NCI-H69 (cell line): Measurements from ENCODE around the gene LAMA2.
A peak's percentile ranks its signal among the peaks of the same experiment; 100 is the strongest.
"Not testable (repeated sequence)": the region's sequence is repeated elsewhere in the genome, so short reads cannot be mapped to it uniquely, and the experiment has no call there.

ENCODE experiments used
- DNase-seq: peaks from one replicate; lab custom pipeline; 2025; lab: John Stamatoyannopoulos, UW

LAMA2 gene

GRCh38 chr6:129130106-129130505 is 247.2 kb downstream of the LAMA2 start:
- DNase-seq, result no peak

DNA sequence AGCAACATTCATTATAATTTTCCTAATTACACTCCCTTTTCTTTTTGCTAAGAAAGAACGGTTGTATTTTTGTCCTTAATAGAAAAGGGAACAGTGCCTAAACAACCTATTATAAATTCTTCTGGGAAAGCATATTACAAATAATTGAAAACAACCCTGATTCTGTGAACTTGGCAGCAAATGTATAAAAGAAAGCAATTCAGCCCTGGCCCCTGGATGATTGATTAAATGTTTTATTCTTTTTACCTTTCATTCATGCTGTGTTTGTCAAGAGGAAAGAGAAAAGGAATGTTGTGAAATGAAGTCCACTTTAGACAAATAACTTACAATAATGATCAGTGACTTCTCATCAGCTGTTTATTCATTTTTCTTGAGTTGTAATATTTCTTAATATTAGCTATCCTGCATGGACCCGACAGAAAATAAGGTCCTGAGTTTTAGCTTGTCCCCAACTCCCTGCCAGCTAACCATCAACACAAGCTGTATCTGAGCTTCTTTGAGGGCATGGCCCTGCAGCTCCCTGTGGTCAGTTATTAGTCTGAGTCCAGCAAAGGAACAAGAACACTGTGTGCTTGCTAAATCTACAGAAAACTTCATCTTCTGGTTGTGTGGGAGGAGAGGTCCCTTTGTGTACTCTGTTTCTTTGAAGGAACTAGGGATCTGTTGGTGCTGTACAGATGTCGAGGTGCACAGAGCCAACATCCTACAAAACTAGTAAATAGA is 248.2 kb downstream of the LAMA2 start:
- no peak for DNase-seq

GRCh38 chr6:129133770-129134192 is 250.8 kb downstream of the LAMA2 start:
- no peak for DNase-seq

DNA sequence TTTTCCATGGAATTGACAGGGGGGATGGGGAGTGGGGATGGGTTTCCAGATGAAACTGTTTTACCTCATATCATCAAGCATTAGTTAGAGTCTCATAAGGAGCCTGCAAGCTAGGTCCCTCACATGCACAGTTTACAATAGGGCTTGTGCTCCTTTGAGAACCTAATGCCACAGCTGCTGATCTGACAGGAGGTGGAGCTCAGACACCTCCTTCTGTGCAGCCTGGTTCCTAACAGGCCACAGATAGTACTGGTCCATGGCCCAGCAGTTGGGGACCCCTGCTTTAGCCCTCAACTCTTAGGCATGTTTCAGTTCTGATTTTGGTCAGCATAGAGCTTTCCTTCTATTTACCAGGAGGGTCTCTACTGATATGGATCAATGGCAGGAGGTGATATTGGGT is 251.6 kb downstream of the LAMA2 start:
- no peak for DNase-seq

DNA sequence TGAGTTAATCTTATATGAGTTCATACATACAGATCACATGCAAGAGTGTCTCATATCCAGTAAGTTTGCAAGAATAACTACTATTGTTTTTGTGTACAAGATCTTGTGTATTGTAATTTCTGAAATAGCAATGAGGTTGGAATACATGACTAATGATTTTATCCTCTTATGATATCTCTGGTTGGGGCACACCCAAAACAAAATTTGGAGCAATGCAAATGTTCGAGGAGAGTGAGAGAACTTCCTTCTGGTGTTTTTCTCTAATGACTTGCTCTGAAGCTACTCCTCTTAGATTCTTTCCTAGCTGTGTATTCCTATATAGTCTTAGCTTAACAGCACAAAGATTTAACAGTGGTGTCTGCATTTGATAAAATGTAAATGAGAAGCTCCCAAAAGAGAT is 252.5 kb downstream of the LAMA2 start:
- DNase-seq, result no peak

DNA sequence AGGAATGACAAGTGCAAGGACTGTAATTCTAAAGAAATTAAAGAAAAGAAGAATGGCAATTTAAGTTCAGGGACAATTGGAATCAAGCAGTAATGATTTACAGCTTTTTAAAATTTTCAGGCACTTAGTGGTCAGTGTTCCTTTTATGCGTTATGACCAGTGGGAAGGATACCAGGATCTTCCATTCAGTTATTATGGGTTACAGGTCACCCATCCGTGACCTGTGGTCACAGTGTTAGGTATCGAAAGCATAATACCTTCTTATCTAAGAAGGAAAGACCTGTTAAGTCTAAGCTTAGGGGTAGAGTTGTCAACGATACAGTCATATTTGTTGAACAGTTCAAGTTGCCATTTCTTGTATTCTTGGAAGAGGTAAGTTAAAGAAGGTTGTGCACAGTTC is 253.8 kb downstream of the LAMA2 start:
- no peak for DNase-seq

- DNase-seq, result no peak
Measured at GRCh38 chr6:129138739-129139405, 255.9 kb downstream of the LAMA2 start.

- DNase-seq, result no peak
Measured at GRCh38 chr6:129140526-129140925, 257.6 kb downstream of the LAMA2 start.

- DNase-seq, result no peak
Measured at GRCh38 chr6:129141499-129141898, 258.6 kb downstream of the LAMA2 start.

DNA sequence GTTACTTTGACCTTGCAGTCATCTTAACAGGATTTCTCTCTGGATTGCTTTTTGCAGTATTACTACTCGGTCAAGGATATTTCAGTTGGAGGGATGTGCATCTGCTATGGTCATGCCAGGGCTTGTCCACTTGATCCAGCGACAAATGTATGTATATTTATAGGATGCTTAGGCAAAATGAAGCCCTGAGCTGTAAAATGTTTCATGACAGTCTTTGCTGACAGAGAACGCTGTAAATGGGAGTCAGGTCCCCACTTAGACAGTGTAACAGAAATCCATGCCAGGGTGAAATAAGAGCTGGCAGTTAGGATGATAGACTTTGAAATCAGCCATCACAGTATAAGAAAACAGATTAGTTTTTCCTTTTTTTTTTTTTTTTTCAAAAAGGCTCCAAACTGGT is 264.0 kb downstream of the LAMA2 start:
- no peak for DNase-seq

GRCh38 chr6:129150507-129150906 is 267.6 kb downstream of the LAMA2 start:
- no peak for DNase-seq

DNA sequence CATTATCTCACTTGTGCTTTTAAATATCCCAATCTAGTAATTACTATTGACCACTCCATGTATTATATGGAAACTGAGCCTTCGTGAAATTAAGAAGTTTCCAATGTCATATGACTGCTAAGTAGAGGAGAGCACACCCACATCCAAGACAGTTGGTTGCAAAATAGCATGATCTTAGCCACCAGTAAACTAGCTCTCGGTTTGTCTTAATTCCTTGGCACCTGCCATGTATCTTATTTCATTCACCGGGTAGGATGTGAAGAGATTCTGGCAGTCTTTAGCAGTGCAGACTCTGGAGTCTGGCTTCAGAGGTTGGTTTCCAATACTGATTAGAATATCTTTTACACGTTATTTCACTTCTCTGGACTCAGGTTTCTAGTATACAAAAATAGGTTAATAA is 270.3 kb downstream of the LAMA2 start:
- no peak for DNase-seq

- DNase-seq, result not testable (repeated sequence)
Measured at GRCh38 chr6:129159242-129159641, 276.3 kb downstream of the LAMA2 start.

- DNase-seq, result no peak
Measured at GRCh38 chr6:129162605-129163004, 279.7 kb downstream of the LAMA2 start.

DNA sequence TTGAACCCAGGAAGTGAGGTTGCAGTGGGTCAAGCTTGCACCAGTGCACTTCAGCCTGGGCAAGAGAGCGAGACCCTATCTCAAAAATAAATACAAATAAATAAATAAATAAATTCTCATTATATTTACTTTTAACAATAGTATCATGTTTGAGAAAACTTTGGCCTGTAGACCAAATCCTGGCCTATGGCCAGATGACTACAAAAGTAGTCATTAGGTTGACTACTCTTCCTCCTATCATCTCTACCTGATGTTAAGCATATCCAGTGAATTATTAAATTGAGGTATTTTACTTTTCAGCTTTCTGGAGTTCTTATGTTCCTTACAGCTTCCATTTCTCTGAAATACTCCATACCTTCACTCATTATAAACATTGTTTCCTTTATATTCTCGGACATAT is 280.6 kb downstream of the LAMA2 start:
- DNase-seq, result no peak

DNA sequence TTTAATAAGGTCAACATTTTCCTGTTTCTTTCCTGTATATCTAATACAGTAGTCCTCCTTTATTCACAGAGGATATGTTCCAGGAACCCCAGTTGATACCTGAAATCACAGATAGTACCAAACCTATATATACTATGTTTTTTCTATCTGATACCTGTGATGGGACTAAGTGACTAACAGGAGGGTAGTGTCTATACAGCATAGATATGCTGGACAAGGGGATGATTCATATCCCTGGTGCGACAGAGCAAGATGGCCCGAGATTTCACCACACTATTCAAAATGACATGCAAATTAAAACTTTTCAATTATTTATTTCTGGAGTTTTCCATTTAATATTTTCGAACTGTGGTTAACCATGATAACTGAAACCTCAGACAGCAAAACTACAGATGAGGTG is 281.1 kb downstream of the LAMA2 start:
- no peak for DNase-seq

DNA sequence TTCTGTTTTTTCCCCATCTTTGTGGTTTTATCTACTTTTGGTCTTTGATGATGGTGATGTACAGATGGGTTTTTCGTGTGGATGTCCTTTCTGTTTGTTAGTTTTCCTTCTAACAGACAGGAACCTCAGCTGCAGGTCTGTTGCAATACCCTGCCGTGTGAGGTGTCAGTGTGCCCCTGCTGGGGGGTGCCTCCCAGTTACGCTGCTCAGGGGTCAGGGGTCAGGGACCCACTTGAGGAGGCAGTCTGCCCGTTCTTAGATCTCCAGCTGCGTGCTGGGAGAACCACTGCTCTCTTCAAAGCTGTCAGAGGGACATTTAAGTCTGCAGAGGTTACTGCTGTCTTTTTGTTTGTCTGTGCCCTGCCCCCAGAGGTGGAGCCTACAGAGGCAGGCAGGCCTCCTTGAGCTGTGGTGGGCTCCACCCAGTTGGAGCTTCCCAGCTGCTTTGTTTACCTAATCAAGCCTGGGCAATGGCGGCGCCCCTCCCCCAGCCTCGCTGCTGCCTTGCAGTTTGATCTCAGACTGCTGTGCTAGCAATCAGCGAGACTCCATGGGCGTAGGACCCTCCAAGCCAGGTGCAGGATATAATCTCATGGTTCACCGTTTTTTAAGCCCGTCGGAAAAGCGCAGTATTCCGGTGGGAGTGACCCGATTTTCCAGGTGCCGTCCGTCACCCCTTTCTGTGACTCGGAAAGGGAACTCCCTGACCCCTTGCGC is 289.5 kb downstream of the LAMA2 start:
- DNase-seq, result peak; percentile 41

- no peak for DNase-seq
Measured at GRCh38 chr6:129175066-129175465, 292.1 kb downstream of the LAMA2 start.

- no peak for DNase-seq
Measured at GRCh38 chr6:129177801-129178200, 294.9 kb downstream of the LAMA2 start.

DNA sequence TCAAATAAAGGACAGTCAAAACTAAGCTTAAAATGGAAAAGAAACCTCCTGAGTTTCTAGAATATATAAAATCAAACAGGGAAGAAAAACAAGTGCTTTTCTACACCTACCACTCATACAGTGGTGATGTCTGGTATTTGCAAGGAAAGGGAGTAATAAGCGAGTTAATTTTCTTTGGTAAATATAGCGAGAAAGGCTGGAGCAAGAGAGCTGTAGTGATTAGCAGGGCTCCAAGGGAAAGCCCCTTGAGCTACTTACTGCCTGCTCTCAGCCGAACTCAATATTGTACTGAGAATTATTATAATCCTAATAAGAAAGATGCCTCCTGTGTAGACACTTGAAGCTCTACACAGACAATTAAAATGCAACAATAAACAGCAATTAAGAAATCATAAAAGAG is 296.3 kb downstream of the LAMA2 start:
- no peak for DNase-seq

DNA sequence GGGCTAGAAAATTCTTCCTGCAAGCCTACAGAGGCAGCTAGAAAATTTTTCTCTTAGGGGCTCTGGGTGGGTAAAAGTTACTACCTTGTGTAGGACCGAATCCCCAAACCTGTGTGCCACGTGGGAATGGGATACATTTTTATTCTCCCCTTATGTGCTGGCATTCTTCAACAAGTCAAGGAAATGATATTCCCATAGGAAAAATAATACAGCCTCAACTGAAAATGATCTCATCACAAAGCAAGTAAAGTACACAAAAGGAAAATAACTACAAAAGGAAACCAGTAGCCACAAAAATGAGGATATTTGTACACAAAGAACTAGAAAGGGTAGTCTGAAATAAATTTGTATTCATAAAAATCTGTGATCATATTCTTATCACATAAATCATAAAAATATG is 298.1 kb downstream of the LAMA2 start:
- DNase-seq, result no peak

- no peak for DNase-seq
Measured at GRCh38 chr6:129183187-129183591, 300.3 kb downstream of the LAMA2 start.

GRCh38 chr6:129183681-129184301 is 300.9 kb downstream of the LAMA2 start:
- DNase-seq, result no peak
